Stimulated activated CD8-positive, alpha-beta memory T cell treated with anti-CD3 and anti-CD28 coated beads, Interleukin-12 subunit alpha, Interleukin-12 subunit beta, amount 100 ng/mL, for 1 hour (primary cell): ENCODE results near the gene LHX4.

ENCODE experiments used
- DNase-seq: peaks from one replicate; pipeline ENCODE4 v3.0.0-alpha.2; 2020; ENCODE audit warnings: low read depth

LHX4 gene

DNA sequence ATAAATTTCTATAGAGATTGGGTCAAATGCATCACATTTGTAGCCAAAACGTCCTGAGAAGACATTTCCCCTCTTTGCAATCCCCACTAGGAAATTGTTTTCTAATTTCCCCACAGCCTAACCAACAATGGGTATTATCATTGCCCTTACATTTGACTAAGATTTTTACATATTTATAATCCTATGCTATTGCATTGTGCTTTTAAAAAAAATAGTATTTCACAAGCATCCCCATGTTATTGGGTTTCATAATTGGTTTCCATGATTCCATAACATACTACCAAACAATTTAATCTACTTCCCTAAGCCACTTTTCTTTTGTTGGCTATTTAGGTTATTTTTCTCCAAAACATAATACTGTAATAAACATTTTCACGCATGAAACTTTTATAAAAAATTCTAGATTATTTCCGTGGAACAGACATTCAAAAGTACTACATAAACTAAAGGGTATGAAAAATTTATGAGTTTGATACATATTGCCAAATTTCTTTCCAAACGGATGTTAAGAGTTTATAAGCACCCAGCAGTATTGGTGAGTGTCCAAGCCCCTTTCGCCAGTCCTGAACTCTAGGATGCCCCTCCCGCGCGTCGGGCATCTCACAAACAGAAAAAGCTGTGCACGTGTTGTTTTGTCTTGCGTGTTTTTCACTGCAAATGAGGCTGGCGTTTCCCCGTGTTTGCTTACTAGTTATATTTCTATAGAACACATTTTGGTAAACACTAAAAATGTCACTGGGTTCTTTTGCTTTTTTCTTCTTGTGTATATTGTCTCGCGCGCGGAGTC is 2.0 kb upstream of the LHX4 start:
- DNase-seq: no peak

DNA sequence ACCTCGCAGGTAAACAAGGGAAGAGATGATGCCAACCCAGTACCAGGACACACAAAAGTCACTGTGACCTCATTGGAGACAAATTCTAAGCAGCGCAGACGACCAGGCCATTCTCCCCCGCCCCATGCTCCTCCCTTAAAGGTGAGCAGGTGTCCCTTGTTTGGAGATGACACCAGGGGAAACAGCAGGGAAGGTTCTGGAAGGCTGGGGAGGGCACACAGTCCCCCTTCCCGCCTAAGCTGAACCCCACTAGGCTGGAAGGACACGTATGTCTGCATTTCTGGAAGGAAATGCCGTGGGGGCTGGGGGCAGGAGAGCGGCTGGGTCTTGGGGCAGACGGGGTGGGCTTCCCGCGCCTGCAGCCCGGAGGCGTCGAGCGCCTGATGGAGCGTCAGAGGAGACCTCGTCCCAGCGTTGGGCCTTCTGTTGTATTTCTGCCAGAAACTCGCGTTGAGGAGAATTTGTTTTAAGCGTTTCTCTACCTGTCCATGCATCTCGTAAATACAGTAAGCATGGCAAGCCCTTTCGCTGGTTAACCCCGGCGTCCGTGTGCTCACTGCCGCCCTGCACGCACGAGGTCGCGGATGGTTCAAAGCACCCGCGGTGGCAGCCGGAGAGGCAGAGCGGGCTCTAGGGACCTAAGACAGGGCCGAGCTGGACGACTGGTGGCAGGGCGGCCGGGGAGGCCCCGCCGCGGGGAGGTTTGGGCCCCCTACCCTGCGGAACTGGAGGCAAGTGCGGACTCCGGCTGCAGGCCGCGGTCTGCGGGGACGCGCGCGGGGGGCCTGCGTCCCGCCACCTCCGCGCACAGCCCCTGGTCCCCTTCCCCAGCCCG is 1.2 kb upstream of the LHX4 start:
- DNase-seq: no peak

DNA sequence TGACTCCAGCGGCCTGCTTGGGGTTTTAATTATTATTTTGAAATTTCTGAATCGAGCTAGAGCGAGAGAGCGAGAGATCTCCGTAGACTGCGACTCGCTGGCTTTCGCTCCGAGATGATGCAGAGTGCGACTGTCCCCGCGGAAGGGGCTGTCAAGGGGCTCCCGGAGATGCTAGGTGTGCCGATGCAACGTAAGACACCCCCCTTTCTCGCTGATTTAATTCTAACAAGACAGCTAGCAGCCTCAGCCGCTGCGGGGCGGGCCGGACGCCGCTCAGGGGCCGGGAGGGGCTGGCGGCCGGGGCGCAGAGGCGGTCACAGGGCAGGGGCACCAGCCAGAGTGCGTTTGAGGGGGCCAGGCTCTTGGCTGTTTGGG is 339 bp downstream of the LHX4 start:
- no peak for DNase-seq

DNA sequence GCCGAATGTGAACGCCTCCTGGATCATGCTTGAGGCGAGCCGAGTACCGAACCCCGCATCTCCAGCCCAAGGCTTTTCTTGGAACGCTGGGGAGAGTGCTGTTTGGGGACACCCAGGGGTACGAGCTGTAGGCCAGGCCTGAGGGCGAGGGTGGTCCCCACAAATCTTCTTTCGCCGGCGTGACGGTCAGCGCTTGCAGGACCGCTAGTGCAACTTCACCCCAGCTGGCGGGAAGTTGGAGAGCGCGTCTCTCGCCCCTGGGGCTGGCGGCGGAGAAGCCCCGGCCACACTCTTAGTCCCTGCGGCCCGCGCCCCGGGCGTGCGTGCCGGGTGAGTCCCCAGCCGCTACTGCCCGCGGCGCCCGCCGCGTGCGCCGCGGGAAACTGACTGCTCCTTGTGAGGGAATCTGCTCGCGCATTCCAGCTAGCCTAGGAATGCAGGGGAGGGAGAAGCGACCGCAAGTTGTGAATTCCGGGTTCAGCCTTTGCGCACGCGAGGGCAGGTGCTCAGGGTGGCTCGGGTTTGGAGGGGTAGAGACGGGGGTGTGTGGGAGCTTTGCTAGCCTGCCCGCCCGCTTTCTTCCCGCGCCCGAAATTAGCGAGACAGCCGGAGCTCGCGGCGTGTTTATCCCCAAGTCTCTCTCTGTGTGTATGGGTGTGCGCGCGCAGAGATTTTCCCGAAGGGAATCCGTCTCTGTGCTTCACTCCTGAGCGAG is 884 bp downstream of the LHX4 start:
- no peak for DNase-seq

GRCh38 chr1:180231506-180231921 is 1.4 kb downstream of the LHX4 start:
- no peak for DNase-seq

- DNase-seq: no peak
Measured at GRCh38 chr1:180231936-180232335, 1.9 kb downstream of the LHX4 start.

DNA sequence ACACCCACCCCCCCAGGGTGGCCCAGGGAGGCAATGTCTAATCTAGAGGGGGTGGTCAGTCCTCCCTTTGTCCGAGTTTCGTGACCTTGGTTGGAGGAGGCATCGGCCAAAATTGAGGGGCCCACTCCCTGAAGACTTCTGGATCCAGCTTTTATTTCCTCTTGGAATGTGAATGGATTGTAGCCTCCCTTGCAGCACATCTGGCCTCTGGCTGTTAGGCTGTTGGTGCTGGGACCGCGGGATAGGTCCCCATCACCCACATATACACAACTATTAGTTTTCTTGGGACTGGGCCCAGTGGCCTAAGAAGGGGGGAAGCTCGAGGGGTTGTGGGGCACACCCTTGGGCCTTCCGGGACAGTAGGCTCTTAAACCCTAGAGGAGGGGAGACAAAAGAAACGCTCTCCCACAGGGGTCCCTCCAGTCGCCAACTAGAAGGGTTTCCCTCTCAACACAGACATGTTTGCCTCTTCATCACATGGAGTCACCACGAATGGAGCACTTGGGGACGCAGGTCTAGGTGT is 2.5 kb downstream of the LHX4 start:
- DNase-seq: no peak

DNA sequence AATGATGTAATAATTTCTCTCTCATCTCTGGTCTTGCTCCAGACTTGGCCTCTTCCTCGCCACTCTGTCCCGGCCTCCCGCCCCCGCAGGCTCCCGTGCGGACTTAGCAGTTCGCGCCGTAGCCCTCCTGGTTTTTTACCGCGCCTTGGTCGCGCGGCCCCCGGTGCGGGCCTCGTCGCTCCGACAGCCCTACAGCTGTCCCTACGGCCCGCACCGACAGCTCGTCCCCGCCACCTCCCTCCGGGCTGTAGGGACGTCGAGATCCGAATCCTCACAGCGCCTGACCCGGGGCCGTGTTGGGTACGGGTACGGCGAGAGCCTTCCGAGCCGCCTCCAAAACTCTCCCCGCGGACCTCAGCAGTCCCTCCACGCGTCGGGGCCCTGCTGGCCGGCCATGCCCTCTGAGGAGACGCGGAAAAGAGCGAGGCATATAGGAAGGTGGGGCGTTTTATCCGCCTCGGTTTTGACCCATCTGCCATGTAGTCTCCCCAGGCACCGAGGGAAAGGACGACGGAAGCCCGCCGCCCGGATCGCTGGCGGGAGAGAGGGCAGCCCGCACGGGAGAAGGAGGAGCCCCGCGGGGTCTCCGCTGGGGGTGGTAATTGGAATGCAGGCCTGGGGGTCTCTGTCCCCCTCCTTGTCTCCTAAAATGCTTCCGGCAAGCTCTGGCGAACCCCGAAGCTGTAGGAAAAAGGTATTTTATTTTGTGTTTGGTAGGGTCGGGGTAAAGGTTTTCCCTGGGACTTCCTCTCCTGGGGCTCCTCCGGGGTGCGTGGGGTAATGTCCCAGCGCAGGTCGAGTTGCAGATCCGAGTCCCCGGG is 3.3 kb downstream of the LHX4 start:
- no peak for DNase-seq

GRCh38 chr1:180234369-180235076 is 4.5 kb downstream of the LHX4 start:
- no peak for DNase-seq

DNA sequence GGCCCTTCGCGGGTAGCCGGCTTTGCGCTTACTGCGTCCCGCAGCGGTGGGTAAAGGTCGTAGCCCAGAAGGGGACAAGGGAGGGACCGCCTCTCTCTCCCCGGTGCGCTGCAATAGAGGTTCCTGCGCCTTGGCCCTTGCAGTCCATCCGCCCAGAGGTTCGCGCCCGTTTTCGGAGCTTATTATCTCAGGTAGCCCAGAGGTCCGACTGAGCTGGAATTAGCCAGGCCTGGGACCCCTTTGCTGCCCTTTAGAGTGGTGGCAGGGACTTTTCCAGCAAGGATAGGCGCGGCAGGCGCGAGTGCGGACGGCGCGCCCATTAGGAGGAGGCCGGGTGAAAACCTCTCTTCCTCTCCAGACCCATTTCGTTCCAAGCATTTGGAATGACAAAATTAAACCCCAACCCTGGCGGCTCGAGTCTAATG is 5.0 kb downstream of the LHX4 start:
- no peak for DNase-seq

- no peak for DNase-seq
Measured at GRCh38 chr1:180235502-180236239, 5.6 kb downstream of the LHX4 start.

- no peak for DNase-seq
Measured at GRCh38 chr1:180236698-180237509, 6.8 kb downstream of the LHX4 start.

GRCh38 chr1:180237869-180238476 is 7.9 kb downstream of the LHX4 start:
- DNase-seq: no peak

DNA sequence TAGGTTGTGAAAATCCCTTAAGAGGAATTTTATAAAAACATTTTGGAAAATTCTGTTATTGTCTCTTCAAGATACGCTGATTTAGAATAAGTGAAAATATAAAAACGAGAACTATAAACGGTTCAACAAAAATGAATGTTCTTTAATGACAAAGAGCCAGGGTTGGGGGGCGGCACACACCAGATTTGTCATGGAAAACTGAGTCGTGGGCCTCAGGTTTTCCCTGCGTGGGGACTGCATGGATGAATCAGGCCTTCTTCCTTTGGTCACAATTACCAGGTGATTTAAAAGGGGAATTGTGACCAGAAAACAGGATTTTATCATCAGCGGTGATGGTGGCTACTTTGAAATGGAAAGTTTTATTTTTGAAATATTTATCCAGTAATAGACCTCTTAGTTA is 8.6 kb downstream of the LHX4 start:
- DNase-seq: no peak

GRCh38 chr1:180239145-180240096 is 9.4 kb downstream of the LHX4 start:
- DNase-seq: no peak

GRCh38 chr1:180241716-180242544 is 11.9 kb downstream of the LHX4 start:
- DNase-seq: no peak
